D721Med (cell line): ENCODE results near the gene HBG1.

Experiments used
- DNase-seq: peaks from one replicate; pipeline ENCODE4 v3.0.0; 2011; ENCODE audit warnings: low spot score; ENCODE audit not compliant: insufficient read length
- FAIRE-seq: peaks from 2 replicates; lab custom pipeline; 2011; peaks lifted over from hg19 to GRCh38; lab: Jason Lieb, UNC
- TF ChIP-seq, protein P1 (sequence below): IDR thresholded peaks from 2 replicates; pipeline ENCODE4 v1.5.1; 2012; ENCODE audit warnings: mild to moderate bottlenecking, control low read depth; ENCODE audit not compliant: insufficient read depth; ENCODE audit errors: missing control alignments

The HBG1 gene

DNA sequence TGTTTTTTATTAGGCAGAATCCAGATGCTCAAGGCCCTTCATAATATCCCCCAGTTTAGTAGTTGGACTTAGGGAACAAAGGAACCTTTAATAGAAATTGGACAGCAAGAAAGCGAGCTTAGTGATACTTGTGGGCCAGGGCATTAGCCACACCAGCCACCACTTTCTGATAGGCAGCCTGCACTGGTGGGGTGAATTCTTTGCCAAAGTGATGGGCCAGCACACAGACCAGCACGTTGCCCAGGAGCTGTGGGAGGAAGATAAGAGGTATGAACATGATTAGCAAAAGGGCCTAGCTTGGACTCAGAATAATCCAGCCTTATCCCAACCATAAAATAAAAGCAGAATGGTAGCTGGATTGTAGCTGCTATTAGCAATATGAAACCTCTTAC is 24.2 kb downstream of the HBG1 start:
- TF ChIP-seq, protein P1, sequence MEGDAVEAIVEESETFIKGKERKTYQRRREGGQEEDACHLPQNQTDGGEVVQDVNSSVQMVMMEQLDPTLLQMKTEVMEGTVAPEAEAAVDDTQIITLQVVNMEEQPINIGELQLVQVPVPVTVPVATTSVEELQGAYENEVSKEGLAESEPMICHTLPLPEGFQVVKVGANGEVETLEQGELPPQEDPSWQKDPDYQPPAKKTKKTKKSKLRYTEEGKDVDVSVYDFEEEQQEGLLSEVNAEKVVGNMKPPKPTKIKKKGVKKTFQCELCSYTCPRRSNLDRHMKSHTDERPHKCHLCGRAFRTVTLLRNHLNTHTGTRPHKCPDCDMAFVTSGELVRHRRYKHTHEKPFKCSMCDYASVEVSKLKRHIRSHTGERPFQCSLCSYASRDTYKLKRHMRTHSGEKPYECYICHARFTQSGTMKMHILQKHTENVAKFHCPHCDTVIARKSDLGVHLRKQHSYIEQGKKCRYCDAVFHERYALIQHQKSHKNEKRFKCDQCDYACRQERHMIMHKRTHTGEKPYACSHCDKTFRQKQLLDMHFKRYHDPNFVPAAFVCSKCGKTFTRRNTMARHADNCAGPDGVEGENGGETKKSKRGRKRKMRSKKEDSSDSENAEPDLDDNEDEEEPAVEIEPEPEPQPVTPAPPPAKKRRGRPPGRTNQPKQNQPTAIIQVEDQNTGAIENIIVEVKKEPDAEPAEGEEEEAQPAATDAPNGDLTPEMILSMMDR, result no peak
- no peak for FAIRE-seq
- DNase-seq, result no peak

DNA sequence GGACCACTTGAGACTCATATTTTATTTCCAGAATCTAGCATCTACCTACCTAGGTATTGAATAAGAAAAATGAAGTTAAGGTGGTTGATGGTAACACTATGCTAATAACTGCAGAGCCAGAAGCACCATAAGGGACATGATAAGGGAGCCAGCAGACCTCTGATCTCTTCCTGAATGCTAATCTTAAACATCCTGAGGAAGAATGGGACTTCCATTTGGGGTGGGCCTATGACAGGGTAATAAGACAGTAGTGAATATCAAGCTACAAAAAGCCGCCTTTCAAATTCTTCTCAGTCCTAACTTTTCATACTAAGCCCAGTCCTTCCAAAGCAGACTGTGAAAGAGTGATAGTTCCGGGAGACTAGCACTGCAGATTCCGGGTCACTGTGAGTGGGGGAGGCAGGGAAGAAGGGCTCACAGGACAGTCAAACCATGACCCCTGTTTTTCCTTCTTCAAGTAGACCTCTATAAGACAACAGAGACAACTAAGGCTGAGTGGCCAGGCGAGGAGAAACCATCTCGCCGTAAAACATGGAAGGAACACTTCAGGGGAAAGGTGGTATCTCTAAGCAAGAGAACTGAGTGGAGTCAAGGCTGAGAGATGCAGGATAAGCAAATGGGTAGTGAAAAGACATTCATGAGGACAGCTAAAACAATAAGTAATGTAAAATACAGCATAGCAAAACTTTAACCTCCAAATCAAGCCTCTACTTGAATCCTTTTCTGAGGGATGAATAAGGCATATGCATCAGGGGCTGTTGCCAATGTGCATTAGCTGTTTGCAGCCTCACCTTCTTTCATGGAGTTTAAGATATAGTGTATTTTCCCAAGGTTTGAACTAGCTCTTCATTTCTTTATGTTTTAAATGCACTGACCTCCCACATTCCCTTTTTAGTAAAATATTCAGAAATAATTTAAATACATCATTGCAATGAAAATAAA is 24.8 kb downstream of the HBG1 start:
- TF ChIP-seq, protein P1, result no peak
- DNase-seq (no peak), FAIRE-seq (no peak)

DNA sequence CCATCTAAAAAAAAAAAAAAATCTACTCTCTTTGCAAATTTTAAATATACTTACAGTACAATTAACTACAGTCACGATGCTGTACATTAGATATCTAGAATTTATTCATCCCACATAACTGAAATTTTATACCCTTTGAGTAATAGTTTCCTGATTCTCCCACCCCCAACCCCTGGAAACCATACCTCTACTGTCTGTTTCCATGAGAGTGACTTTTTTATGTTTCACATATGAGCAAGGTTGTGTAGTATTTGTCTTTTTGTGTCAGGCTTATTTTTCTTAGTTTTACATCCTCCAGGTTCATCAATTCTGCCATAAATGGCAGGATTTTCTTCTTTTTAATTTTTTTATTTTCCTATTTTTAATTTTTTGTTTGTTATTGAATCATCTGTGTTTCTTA is 26.0 kb downstream of the HBG1 start:
- FAIRE-seq (no peak), DNase-seq (no peak)
- TF ChIP-seq, protein P1, result no peak

DNA sequence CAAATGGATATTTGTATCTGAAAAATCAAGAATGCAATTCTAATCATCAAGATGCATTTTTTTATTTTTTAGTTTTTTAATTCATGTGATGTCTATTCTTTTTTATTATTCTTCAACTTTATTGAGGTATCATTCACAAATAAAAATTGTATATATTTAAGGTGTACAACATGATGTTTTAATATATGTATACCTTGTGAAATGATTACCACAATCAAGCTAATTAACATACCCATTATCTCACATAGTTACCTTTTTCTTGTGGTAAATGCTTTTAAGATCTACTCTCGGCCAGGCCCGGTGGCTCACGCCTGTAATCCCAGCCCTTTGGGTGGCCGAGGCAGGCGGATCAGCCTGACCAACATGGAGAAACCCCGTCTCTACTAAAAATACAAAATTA is 26.5 kb downstream of the HBG1 start:
- FAIRE-seq (no peak), DNase-seq (no peak)
- TF ChIP-seq, protein P1, result no peak

DNA sequence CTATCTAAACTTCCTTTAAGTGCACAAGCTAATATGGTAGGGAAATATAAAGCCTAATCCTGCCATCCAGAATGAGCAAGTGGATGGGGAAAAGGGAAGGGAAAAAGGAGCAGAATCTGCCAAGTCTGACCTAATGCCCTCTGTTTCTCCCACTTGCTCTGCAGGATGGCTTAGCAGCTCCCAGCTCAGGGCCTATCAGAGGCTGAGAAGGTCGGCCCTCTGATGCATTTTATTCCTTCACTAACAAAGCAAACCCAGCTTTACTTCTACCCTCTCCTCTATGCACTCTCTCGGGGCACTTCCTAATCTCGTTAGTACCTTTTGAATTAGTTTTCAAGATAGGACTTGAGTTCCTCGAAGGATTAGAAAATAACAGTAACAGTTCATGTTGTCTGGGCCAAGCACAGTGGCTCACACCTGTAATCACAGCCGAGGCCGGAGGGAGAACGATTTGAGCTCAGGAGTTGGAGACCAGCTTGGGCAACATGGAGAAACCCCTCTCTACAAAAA is 39.2 kb downstream of the HBG1 start:
- TF ChIP-seq, protein P1, result no peak
- FAIRE-seq (no peak), DNase-seq (no peak)

DNA sequence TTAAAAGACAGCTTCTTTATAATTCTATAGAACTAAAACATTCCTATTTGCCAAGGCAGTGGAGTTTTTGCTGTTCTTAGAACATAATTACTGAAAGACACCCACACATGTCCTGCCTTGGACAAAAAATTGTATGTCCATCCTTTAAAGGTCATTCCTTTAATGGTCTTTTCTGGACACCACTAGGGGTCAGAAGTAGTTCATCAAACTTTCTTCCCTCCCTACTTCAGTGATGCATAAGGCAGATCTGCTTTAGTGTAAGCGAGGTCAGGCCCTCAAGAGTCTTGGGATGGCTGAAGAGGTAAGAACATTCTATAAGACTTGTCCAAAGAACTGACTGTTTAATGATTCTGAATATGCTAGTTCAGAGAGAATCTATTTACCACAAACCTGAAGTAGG is 44.9 kb downstream of the HBG1 start:
- FAIRE-seq (no peak), DNase-seq (no peak)
- TF ChIP-seq, protein P1, result peak; percentile 1

DNA sequence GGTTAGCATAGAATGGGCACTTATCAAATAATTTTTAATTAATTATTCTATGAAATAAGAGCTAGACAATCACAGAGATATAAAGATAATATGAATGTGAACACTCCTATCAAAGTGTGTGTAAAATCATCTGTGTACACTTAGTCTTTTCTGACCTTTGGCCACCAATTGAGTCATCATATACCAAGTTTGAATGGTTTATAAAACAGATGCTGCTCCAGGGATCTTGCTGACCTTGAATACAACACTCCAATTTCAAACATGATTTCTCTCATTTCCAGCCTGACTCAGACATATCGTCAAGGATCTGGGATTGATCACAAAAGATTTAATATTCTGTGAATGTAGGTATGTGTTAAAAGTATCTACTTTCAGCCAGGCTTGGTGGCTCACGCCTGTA is 46.3 kb downstream of the HBG1 start:
- DNase-seq (no peak), FAIRE-seq (no peak)
- TF ChIP-seq, protein P1, result no peak
